GM23338 (cell line): Measurements from ENCODE around the gene BCL2. TPM values are rescaled to one million over a fixed set of nuclear protein-coding genes. Genes with fewer than 3 reads are reported as not detected.

Experiments used
- ATAC-seq: fragments of 200-7000 bp; cut with Tn5 transposase; 3 replicates; pipeline ENCODE4 v1.9.1; 2020
- DNase-seq: peaks from one replicate; pipeline ENCODE4 v3.0.0-alpha.2; 2015; ENCODE audit warnings: low spot score
- H2AFZ ChIP-seq: fragments of 200-600 bp; sonication (generic); 2 replicates; pipeline ENCODE4 v1.8.0; 2016; ENCODE audit warnings: antibody characterized with exemption, mild to moderate bottlenecking, moderate library complexity
- H3F3A ChIP-seq: fragments of 200-600 bp; sonication (generic); replicated peaks from 2 replicates; pipeline ENCODE4 v1.8.0; 2017; ENCODE audit warnings: antibody characterized with exemption, mixed run types, low read depth
- H3K27ac ChIP-seq: fragments of 200-600 bp; sonication (generic); 2 replicates; pipeline ENCODE4 v1.6.1; 2016; ENCODE audit warnings: low read depth
- H3K27me3 ChIP-seq: fragments of 200-600 bp; sonication (generic); 2 replicates; pipeline ENCODE4 v1.8.0; 2016; ENCODE audit warnings: mild to moderate bottlenecking, mixed run types, moderate library complexity; ENCODE audit not compliant: insufficient read depth
- H3K36me3 ChIP-seq: fragments of 200-600 bp; sonication (generic); 2 replicates; pipeline ENCODE4 v1.8.0; 2016; ENCODE audit warnings: mild to moderate bottlenecking; ENCODE audit not compliant: insufficient read depth
- H3K4me1 ChIP-seq: fragments of 200-600 bp; sonication (generic); 2 replicates; pipeline ENCODE4 v1.8.0; 2016; ENCODE audit warnings: mild to moderate bottlenecking, moderate library complexity; ENCODE audit not compliant: insufficient read depth
- H3K4me2 ChIP-seq: fragments of 200-600 bp; sonication (generic); 2 replicates; pipeline ENCODE4 v1.7.1; 2017; ENCODE audit warnings: mixed run types
- H3K4me3 ChIP-seq: fragments of 200-600 bp; sonication (generic); 2 replicates; pipeline ENCODE4 v1.6.1; 2016; ENCODE audit warnings: mixed run types
- H3K79me2 ChIP-seq: fragments of 200-600 bp; sonication (generic); replicated peaks from 2 replicates; pipeline ENCODE4 v1.8.0; 2017; ENCODE audit warnings: mild to moderate bottlenecking; ENCODE audit not compliant: insufficient read depth
- H3K9me2 ChIP-seq: fragments of 200-600 bp; sonication (generic); 2 replicates; pipeline ENCODE4 v1.8.0; 2017; ENCODE audit not compliant: insufficient read depth
- H4K20me1 ChIP-seq: fragments of 200-600 bp; sonication (generic); replicated peaks from 2 replicates; pipeline ENCODE4 v1.8.0; 2017; ENCODE audit warnings: mild to moderate bottlenecking; ENCODE audit not compliant: insufficient read depth
- H3K27ac Mint-ChIP-seq: 2 replicates; pipeline ENCODE4 v1.8.0; 2020; ENCODE audit warnings: inconsistent platforms, mild to moderate bottlenecking, moderate library complexity, mixed read lengths
- H3K27me3 Mint-ChIP-seq: 3 replicates; pipeline ENCODE4 v1.8.0; 2022; ENCODE audit warnings: low read depth, mild to moderate bottlenecking, moderate library complexity, mixed read lengths, inconsistent platforms; ENCODE audit not compliant: insufficient read depth, poor library complexity
- H3K36me3 Mint-ChIP-seq: 3 replicates; pipeline ENCODE4 v1.8.0; 2021; ENCODE audit warnings: low read depth, mild to moderate bottlenecking, inconsistent platforms, moderate library complexity, mixed read lengths
- H3K4me1 Mint-ChIP-seq: 3 replicates; pipeline ENCODE4 v1.8.0; 2020; ENCODE audit warnings: mild to moderate bottlenecking, inconsistent platforms, mixed read lengths
- H3K4me3 Mint-ChIP-seq: 3 replicates; pipeline ENCODE4 v1.8.0; 2021; ENCODE audit warnings: moderate library complexity, mild to moderate bottlenecking, inconsistent platforms, mixed read lengths
- H3K9me3 Mint-ChIP-seq: 3 replicates; pipeline ENCODE4 v1.8.0; 2020; ENCODE audit warnings: moderate library complexity, mild to moderate bottlenecking, inconsistent platforms, mixed read lengths
- EZH2 ChIP-seq: fragments of 200-600 bp; sonication (generic); IDR thresholded peaks from one replicate; pipeline ENCODE4 v1.8.0; 2017; ENCODE audit warnings: antibody characterized with exemption, mild to moderate bottlenecking, low read depth; ENCODE audit not compliant: unreplicated experiment
- NANOG ChIP-seq: IDR thresholded peaks from 2 replicates; pipeline ENCODE4 v1.6.1; 2016; ENCODE audit warnings: antibody characterized with exemption, borderline replicate concordance
- STAT1 ChIP-seq: IDR thresholded peaks from one replicate; pipeline ENCODE4 v1.6.1; 2016; ENCODE audit warnings: antibody characterized with exemption; ENCODE audit not compliant: unreplicated experiment
- ZNF114 ChIP-seq: fragments of 250-450 bp; sonication (Bioruptor Pico); IDR thresholded peaks from 2 replicates; pipeline ENCODE4 v1.5.0; 2020; ENCODE audit warnings: mild to moderate bottlenecking, moderate library complexity
- ZNF462 ChIP-seq: fragments of 250-450 bp; sonication (Bioruptor Pico); IDR thresholded peaks from 2 replicates; pipeline ENCODE4 v1.5.0; 2020; ENCODE audit warnings: mild to moderate bottlenecking, moderate library complexity
- polyA plus RNA-seq: library from polyadenylated mRNA; unstranded; fragments of >200 nt; fragmentation: Nextera tagmentation; extraction: Ambion mirVana; gene quantifications from 2 replicates; pipeline ENCODE4 v1.2.1, GENCODE V29; 2016
- total RNA-seq: library from RNA; depleted of rRNA; stranded (reverse); fragments of >200 nt; shearing (Covaris generic); gene quantifications from 2 replicates; pipeline ENCODE4 v1.2.3, GENCODE V29; 2014

BCL2 gene
- total and polyA plus RNA-seq, 2 experiments from 2014 or later, result 1.2 to 4.0 TPM

- Histone ChIP-seq H3K4me3 (no peak overlapping the region), H3K4me1 (no peaks in the 10 kb centered on the region), H3K27me3 (no peaks in the 10 kb centered on the region), H3K36me3 (no peaks in the 10 kb centered on the region), H4K20me1 (no peaks in the 10 kb centered on the region), H3K27ac (no peak overlapping the region), H3F3A (no peaks in the 10 kb centered on the region), H3K9me2 (0 out of 2 replicates have a peak, but pooled peaks cover 6% of the 10 kb centered on the region), H3K4me2 (no peak overlapping the region), H3K79me2 (no peaks in the 10 kb centered on the region), H2AFZ (no peak overlapping the region)
- H3K4me3 Mint-ChIP-seq, result no peak overlapping the region
- no peak for TF ChIP-seq EZH2
- TF ChIP-seq ZNF114, result no peak
- TF ChIP-seq ZNF462, result no peak
- TF ChIP-seq NANOG, result no peak
- no peak for TF ChIP-seq STAT1
- H3K4me1 Mint-ChIP-seq, result no peaks in the 10 kb centered on the region
- ATAC-seq (no peak), DNase-seq (no peak)
- no peaks in the 10 kb centered on the region for H3K27me3 Mint-ChIP-seq
- H3K36me3 Mint-ChIP-seq, result no peaks in the 10 kb centered on the region
- peaks cover 3% of the 10 kb centered on the region; the same call in 1 of the 3 replicates for H3K9me3 Mint-ChIP-seq
- H3K27ac Mint-ChIP-seq, result no peak overlapping the region; the same call in 1 of the 2 replicates
These were observed 64.7 kb downstream of the BCL2 start for GRCh38 chr18:63254716-63255399.
